ENCODE results near the gene PPP5C.

Gene PPP5C

DNA sequence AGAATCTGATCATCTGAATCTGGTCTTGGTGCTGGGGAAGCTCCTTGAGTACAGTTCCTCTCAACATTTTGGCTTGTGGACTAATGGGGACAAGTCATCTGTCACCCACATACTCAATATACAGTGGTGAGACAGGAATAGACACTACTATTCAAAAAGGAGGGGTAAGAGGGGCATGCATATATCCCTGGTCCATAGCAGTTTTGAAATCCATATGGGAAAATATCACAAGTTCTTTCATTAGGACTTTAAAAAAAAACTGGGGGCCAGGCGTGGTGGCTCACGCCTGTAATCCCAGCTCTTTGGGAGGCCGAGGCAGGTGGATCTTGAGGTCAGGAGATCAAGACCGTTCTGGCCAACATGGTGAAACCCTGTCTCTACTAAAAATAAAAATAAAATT lies 20.3 kb upstream of the PPP5C start:
- Histone ChIP-seq H3K4me1 (ENCODE audit: insufficient read depth, poor library complexity, severe bottlenecking) (no peaks in the 10 kb centered on the region), H3K27me3 (ENCODE audit: insufficient read depth, poor library complexity, severe bottlenecking) (no peaks in the 10 kb centered on the region), H3K36me3 (ENCODE audit: low read depth) (no peaks in the 10 kb centered on the region), H3K27ac (ENCODE audit: poor library complexity, severe bottlenecking) (no peak overlapping the region), H3K9me3 (ENCODE audit: severe bottlenecking) (peaks cover 3% of the 10 kb centered on the region), H3K4me3 (ENCODE audit: severe bottlenecking) (no peak overlapping the region)
- TF ChIP-seq, protein P1, sequence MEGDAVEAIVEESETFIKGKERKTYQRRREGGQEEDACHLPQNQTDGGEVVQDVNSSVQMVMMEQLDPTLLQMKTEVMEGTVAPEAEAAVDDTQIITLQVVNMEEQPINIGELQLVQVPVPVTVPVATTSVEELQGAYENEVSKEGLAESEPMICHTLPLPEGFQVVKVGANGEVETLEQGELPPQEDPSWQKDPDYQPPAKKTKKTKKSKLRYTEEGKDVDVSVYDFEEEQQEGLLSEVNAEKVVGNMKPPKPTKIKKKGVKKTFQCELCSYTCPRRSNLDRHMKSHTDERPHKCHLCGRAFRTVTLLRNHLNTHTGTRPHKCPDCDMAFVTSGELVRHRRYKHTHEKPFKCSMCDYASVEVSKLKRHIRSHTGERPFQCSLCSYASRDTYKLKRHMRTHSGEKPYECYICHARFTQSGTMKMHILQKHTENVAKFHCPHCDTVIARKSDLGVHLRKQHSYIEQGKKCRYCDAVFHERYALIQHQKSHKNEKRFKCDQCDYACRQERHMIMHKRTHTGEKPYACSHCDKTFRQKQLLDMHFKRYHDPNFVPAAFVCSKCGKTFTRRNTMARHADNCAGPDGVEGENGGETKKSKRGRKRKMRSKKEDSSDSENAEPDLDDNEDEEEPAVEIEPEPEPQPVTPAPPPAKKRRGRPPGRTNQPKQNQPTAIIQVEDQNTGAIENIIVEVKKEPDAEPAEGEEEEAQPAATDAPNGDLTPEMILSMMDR (IDR thresholded peaks at IDR 0.05; ENCODE audit: poor library complexity, severe bottlenecking), result no peak
- DNase-seq (ENCODE audit: low spot score), result no peak
- ATAC-seq (ENCODE audit: low read depth), result no peak

DNA sequence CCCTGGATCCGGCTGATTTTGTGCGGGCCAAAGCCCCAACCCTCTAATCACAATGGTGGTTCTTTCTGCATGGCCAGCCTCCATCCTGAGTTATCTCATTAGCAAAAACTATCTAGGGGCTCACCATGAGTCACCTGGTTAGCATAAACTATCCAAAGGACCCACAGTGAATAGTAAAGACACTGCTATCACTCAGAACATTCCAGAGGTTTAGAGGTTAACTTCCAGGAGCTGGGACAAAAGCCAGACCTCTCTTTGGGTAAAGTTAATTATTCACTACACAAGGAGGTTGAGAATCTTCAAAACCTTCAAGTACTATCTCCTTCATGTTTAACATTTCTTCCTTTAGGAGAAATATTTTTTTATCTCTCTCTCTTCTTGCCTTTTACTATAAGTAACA lies 18.8 kb upstream of the PPP5C start:
- no peaks in the 10 kb centered on the region for H3K4me1 ChIP-seq (ENCODE audit: insufficient read depth, poor library complexity, severe bottlenecking)
- ATAC-seq (ENCODE audit: low read depth), result no peak

DNA sequence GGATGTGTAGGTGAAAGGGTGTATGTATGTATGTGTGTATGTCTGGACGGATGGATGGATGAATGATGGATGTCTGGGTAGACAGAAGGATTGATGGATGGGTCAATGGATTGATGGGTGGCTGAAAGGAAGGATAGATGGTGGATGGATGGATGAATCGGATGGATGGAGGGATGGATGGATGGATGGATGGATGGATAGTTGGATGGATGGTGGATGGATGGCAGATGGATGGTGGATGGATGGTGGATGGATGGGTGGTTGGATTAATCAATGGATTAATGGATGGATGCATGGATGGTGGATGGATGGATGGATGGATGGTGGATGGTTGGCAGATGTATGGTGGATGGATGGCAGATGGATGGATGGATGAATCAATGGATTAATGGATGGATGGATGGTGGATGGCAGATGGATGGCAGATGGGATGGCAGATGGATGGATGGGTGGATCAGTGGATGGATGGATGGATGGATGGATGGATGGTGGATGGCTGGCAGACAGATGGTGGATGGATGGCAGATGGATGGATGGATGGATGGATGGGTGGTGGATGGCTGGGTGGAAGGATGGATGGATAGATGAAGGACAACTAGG lies 16.5 kb upstream of the PPP5C start:
- Histone ChIP-seq H3K27ac (ENCODE audit: poor library complexity, severe bottlenecking) (no peak overlapping the region), H3K36me3 (ENCODE audit: low read depth) (no peaks in the 10 kb centered on the region), H3K4me3 (ENCODE audit: severe bottlenecking) (no peak overlapping the region), H3K9me3 (ENCODE audit: severe bottlenecking) (peaks cover 3% of the 10 kb centered on the region), H3K4me1 (ENCODE audit: insufficient read depth, poor library complexity, severe bottlenecking) (no peaks in the 10 kb centered on the region), H3K27me3 (ENCODE audit: insufficient read depth, poor library complexity, severe bottlenecking) (no peaks in the 10 kb centered on the region)
- TF ChIP-seq, protein P1 (IDR thresholded peaks at IDR 0.05; ENCODE audit: poor library complexity, severe bottlenecking), result no peak
- DNase-seq (ENCODE audit: low spot score) (no peak), ATAC-seq (ENCODE audit: low read depth) (no peak)

More for the DNA sequence above, 18.8 kb upstream of the PPP5C start:
- TF ChIP-seq, protein P1 (IDR thresholded peaks at IDR 0.05; ENCODE audit: poor library complexity, severe bottlenecking), result no peak
- Histone ChIP-seq H3K27me3 (ENCODE audit: insufficient read depth, poor library complexity, severe bottlenecking) (no peaks in the 10 kb centered on the region), H3K27ac (ENCODE audit: poor library complexity, severe bottlenecking) (no peak overlapping the region), H3K36me3 (ENCODE audit: low read depth) (no peaks in the 10 kb centered on the region), H3K4me3 (ENCODE audit: severe bottlenecking) (no peak overlapping the region), H3K9me3 (ENCODE audit: severe bottlenecking) (peaks cover 3% of the 10 kb centered on the region)
- DNase-seq (ENCODE audit: low spot score), result no peak

DNA sequence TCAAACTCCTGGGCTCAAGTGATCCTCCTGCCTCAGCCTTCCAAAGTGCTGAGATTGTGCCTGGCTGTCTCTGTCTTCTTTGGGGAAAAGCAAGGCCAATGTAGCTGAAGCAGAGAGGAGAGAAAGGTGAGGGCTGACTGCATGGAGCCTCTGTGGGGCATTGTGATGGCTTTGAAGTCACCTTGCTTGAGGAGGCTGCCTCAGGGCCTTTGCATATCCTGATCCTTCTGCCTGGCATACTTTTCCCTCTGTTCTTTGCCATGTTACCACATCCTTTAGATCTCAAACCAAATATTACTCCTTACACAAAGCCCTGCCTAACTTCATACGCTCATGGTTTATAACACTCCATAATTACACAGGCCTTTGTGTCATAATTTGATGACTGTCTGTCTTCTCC lies 9.4 kb upstream of the PPP5C start:
- no peaks in the 10 kb centered on the region for H3K36me3 ChIP-seq (ENCODE audit: low read depth)
- DNase-seq (ENCODE audit: low spot score) (no peak), ATAC-seq (ENCODE audit: low read depth) (no peak)
- no peaks in the 10 kb centered on the region for H3K9me3 ChIP-seq (ENCODE audit: severe bottlenecking)
- H3K4me3 ChIP-seq (ENCODE audit: severe bottlenecking), result no peak overlapping the region
- H3K4me1 ChIP-seq (ENCODE audit: insufficient read depth, poor library complexity, severe bottlenecking), result no peaks in the 10 kb centered on the region
- TF ChIP-seq, protein P1 (IDR thresholded peaks at IDR 0.05; ENCODE audit: poor library complexity, severe bottlenecking), result no peak
- H3K27ac ChIP-seq (ENCODE audit: poor library complexity, severe bottlenecking), result no peak overlapping the region
- H3K27me3 ChIP-seq (ENCODE audit: insufficient read depth, poor library complexity, severe bottlenecking), result no peaks in the 10 kb centered on the region

DNA sequence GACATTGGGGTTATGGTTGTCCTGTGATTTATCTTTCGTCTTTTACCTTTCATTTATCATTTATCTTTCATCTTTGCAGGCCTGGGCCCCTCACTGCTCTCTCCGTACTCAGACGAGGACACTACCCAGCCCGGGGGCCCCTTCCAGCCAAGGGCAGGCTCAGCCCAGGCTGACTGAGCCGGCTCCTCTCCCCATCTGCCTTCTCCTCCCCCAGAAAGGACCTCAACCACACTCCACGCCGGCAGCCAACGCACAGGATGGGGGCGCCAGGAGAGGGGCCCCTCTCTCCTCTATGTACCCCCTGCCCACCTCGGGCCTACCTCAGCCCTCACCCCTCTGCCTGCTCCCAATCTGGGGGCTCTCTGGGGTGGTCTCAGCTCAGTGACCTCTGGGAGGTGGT lies 7.4 kb upstream of the PPP5C start:
- ATAC-seq (ENCODE audit: low read depth) (no peak), DNase-seq (ENCODE audit: low spot score) (no peak)
- Histone ChIP-seq H3K36me3 (ENCODE audit: low read depth) (no peaks in the 10 kb centered on the region), H3K9me3 (ENCODE audit: severe bottlenecking) (no peaks in the 10 kb centered on the region), H3K27ac (ENCODE audit: poor library complexity, severe bottlenecking) (no peak overlapping the region), H3K4me1 (ENCODE audit: insufficient read depth, poor library complexity, severe bottlenecking) (no peaks in the 10 kb centered on the region), H3K27me3 (ENCODE audit: insufficient read depth, poor library complexity, severe bottlenecking) (no peaks in the 10 kb centered on the region), H3K4me3 (ENCODE audit: severe bottlenecking) (no peak overlapping the region)
- TF ChIP-seq, protein P1 (IDR thresholded peaks at IDR 0.05; ENCODE audit: poor library complexity, severe bottlenecking), result no peak
